Thyroid gland (tissue), 4 donors: Measurements from ENCODE around the gene RTN4RL1.

Experiments
- CTCF ChIP-seq, 6 experiments: fragments of 200-600 bp in 3 of 6; fragments of 450-650 bp in 3 of 6; sonication (generic) in 3 of 6; IDR thresholded peaks; one replicate each; pipeline ENCODE4 v1.5.1; 2016 to 2019; ENCODE audit warnings: antibody characterized with exemption in 6 of 6, mild to moderate bottlenecking in 2 of 6, inconsistent platforms in 1 of 6, moderate library complexity in 1 of 6
- POLR2A ChIP-seq, 2 donors: fragments of 450-650 bp; IDR thresholded peaks; one replicate each; pipeline ENCODE4 v1.6.1; 2017; ENCODE audit warnings: antibody characterized with exemption in 2 of 2, mild to moderate bottlenecking in 2 of 2, moderate library complexity in 1 of 2

DNA sequence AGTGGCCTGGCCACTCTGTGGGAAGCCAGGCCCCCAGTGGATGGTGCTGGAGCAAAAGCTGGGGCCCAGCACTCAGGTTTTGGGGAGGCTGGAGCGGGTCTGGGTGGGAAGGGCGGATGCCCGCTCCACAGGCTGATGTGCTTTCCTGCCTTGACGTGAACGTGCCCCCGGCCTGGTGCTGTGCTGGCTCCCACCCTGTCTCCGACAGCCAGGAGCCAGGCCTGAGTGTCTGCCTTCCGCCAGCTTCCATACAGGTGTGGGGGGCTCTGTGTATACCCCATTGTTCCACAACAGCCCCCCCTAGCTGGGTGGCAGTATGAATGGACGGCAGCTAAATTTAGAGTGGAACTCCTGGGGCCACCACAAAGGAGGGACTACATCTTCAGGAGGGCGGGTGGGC is 49.8 kb upstream of the RTN4RL1 start:
- TF ChIP-seq POLR2A (IDR thresholded peaks at IDR 0.05), result no peak
- no peak for TF ChIP-seq CTCF (IDR thresholded peaks at IDR 0.05)
